ENCODE data around the gene HIVEP3.

GRCh38 chr1:41608211-41608610 lies 310.5 kb downstream of the HIVEP3 start:
- TF ChIP-seq, protein P1, sequence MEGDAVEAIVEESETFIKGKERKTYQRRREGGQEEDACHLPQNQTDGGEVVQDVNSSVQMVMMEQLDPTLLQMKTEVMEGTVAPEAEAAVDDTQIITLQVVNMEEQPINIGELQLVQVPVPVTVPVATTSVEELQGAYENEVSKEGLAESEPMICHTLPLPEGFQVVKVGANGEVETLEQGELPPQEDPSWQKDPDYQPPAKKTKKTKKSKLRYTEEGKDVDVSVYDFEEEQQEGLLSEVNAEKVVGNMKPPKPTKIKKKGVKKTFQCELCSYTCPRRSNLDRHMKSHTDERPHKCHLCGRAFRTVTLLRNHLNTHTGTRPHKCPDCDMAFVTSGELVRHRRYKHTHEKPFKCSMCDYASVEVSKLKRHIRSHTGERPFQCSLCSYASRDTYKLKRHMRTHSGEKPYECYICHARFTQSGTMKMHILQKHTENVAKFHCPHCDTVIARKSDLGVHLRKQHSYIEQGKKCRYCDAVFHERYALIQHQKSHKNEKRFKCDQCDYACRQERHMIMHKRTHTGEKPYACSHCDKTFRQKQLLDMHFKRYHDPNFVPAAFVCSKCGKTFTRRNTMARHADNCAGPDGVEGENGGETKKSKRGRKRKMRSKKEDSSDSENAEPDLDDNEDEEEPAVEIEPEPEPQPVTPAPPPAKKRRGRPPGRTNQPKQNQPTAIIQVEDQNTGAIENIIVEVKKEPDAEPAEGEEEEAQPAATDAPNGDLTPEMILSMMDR (IDR thresholded peaks at IDR 0.05), result no peak
- no peak for TF ChIP-seq POLR2A (IDR thresholded peaks at IDR 0.05)

Measured in lower leg skin (tissue), 3 donors.